NK-92 (cell line): ENCODE results near the gene ZNF230.

Source experiments
- DNase-seq: peaks from one replicate; lab custom pipeline; 2025; ENCODE audit not compliant: unreplicated experiment; lab: John Stamatoyannopoulos, UW

Gene ZNF230

GRCh38 chr19:44002566-44003460 is at the start of gene ZNF230:
ZNF230 (plus strand) TSS chr19:44002957; CDS start chr19:44007079, 4,122 bp downstream.
- no peak for DNase-seq

DNA sequence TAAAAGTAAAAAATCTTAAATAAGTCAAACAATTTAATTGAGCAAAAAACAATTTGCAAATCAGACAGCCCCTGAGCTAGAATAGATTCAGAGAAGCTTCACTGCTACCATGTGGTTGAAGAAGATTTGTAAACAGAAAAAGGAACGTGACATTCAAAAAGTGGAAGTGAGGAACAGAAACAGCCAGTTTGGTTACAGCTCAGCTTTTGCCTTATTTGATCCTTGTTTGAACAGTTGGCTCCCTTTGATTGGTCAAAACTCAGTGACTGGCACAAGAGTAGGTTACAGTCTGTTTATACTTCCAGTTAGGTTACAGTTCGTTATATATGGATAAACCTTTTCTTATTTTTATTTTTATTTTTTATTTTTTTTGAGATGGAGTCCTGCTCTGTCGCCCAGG is 45.9 kb upstream of the ZNF230 start:
- DNase-seq: no peak

DNA sequence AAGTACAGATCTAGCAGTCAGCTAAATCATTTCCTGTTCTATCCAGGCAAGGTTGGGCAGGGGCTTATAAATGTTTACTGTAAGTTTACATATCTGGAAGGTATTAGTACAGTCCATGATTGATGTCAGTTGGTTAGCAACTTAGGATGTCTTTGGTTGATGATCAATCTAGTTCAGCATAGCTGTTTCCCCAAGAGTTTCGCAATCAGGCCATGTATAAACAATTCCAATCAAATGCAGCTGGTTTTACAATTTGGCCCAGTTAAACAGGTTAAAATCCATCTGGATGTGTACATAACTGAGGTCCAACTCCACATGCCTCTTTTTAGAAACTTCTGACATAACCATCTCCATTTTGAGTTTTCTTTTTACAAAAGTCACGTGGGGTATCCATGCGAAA is 44.9 kb upstream of the ZNF230 start:
- DNase-seq: no peak

DNA sequence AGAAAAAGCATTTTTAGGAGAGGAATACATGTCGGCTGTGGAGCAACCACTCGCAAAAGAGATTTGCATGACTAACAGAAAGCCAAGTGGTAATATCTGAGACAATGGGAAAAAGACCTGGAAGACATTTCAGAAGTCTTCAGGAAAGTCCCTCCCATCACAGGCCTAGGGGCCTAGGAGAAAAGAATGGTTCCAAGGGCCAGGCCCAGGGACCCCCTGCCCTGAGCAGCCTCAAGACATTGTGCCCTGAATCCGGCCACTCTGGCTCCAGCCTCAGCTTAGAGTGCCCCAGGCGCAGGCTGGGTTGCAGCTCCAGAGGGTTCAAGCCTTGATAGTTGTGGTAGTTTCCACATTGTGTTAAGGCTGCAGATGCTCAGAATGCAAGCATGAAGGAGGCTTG is 42.3 kb upstream of the ZNF230 start:
- no peak for DNase-seq

GRCh38 chr19:43966079-43966694 is 36.6 kb upstream of the ZNF230 start:
- no peak for DNase-seq

DNA sequence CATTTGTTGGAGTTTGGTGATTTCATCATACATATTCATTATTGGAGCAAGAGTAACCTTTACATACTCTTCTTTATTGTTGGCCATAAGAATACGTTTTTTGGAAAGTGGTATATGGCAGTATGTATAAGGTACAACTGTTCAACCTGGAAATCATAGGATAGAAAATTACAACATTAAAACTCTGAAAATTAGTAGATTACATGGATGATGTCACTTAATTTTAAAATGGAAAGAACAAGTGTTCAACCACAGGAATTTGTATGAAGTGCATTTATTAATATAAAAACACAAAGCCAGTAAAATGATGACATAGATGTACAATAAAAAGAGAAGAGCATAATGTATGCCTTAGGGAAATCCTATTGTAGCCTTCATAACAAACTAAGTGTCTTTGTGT is 26.0 kb upstream of the ZNF230 start:
- DNase-seq: no peak

GRCh38 chr19:43983544-43983911 is 19.2 kb upstream of the ZNF230 start:
- DNase-seq: no peak

GRCh38 chr19:43983912-43984686 is 18.7 kb upstream of the ZNF230 start, which contains the start of gene ZNF155:
ZNF155 (plus strand) TSS chr19:43984188; CDS start chr19:43988544, 4,356 bp downstream.
- DNase-seq: no peak

DNA sequence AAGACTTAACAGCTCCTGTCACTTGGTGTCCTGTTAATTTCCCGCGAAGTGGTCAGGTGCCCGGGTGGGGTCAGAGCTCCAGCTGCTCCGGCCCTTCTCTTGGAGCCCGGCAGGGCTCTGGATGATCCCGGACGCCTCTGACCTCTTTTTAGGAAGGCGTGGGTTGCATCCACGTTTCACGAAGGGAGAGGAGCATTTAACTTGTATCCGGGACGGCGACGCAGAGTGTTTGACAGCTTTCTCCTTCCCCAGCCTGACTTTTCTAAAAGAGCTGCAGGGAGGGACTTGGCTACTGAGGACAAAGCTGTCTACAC is 18.1 kb upstream of the ZNF230 start:
- DNase-seq: no peak

DNA sequence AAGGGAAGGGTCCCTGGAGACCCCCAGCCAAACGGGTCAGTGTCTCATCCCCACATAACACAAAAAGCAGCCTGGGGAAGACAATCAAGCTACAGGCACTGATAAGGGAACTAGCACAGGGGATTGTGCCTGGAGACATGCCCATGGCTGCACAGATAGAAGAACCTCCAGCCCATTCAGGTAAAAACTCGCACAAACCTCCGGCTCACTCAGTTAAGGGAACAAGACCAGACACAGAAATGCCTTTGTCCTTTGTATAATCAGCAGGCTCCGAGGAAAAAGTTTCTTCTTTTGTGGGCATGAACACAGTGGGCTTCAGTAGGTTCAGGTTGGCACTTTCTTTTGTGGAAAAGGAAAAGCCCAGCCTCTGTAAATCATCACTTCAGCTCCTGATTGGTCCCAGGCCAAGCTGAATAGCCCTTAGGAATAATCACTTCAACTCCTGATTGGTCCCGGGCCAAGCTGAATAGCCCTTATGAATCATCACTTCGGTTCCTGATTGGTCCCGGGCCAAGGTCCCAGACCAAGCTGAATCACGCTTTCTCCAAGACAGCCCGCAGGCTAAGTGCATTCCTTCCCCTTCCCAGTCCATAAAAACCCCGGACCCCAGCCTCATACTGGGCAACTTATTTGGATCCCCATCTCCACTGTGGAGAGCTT is 5.0 kb upstream of the ZNF230 start:
- DNase-seq: no peak

DNA sequence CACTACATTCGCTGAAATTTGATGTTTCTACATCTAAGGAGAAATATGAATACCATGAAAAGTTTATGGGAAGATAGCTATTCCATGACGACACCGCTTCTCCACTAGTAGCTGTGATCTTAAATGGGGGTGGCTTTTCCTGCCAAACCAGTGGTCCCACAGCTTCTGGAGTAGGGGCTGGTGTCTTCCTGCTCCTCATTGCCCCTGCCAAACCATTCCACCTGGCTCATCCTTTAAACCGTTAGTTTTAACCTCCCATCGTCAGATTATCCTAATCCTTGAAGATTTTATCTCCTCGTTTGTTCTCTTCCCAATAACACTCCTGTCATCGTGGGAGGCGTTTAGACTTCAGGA is 568 bp upstream of the ZNF230 start:
- no peak for DNase-seq

GRCh38 chr19:44003461-44004009 is 778 bp downstream of the ZNF230 start:
- no peak for DNase-seq

DNA sequence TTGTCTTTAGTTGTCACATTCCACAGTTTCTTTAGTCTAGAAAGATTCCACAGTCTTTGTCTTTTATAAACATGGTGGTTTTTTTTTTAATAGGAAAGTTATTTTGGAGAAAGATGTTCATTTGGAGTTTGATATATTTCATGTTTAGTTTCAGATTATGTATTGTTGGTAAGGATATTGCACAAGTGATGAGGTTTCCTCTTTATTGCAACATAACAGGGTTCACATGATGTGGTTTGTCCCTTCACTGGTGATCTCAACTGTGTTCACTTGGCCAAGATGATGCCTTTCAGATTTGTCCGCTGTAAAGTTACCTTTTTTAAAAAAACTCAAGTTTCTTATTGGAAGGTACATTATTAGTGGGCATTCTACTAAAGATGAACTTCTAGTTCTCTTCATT is 3.2 kb downstream of the ZNF230 start:
- DNase-seq: no peak

DNA sequence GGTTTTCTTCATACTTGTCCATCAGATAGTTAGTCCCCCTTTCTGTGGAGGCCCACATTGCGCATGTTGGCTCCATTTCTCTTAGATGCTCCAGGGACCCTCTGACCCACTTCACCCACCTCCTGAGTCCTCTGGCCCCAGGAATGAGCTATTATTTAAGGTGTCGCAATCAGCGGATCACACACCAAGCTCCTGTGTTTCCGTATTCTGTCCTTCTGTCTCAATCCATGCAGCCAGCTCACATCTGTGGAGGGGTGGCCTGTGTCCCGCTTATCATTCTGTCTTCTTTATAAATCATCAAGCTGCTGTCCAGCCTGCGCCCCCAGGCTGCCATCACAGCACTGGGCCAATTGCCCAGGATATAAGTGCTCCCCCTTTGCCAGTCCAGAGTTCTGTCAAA is 4.7 kb downstream of the ZNF230 start:
- no peak for DNase-seq

DNA sequence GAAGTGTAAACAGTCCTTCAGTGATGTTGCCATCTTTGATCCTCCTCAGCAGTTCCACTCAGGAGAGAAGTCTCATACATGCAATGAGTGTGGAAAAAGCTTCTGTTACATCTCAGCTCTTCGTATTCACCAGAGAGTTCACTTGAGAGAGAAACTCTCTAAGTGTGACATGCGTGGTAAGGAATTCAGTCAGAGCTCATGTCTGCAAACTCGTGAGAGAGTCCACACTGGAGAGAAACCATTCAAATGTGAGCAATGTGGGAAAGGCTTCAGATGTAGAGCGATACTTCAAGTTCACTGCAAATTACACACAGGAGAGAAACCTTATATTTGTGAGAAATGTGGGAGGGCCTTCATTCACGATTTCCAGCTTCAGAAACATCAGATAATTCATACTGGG is 7.7 kb downstream of the ZNF230 start:
- DNase-seq: no peak

GRCh38 chr19:44019498-44019897 is 16.7 kb downstream of the ZNF230 start:
- no peak for DNase-seq

GRCh38 chr19:44021221-44021620 is 18.5 kb downstream of the ZNF230 start:
- DNase-seq: no peak

DNA sequence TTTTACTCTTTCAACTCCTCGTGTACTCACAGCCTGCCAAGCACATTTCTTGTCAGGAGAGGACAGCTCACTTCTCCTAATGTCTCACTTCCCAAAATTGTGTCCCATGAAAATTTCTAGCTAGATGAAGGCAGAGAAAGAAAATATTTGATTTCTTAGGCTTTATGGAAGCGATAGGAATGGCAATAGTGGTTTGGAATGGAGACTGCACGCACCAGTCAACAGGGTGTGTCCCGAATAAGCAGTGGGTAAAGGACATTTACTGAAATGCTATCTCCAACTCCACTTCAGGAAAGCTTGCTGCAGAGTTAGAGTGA is 22.1 kb downstream of the ZNF230 start:
- no peak for DNase-seq

- no peak for DNase-seq
Measured at GRCh38 chr19:44025217-44025936, 22.6 kb downstream of the ZNF230 start, which contains the start of gene ZNF222. ZNF222 (plus strand) TSS chr19:44025379; CDS start chr19:44025437, 58 bp downstream.

DNA sequence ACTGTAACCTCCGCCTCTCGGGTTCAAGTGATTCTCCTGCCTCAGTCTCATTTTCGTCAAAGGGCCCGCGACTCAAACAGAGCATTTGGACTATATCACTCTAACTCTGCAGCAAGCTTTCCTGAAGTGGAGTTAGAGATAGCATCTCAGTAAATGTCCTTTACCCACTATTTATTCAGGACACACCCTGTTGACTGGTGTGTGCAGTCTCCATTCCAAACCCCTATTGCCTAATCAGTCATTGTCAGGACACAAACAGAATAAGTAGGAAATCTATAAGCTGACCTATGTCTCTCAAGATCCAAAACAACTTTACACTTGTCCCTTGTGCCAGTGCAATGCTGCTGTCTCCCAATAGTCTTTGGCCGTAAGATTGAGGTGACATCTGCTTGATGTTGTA is 23.9 kb downstream of the ZNF230 start:
- no peak for DNase-seq
